GM23248 (cell line): ENCODE data around the gene STOX1. TPM values are rescaled to one million over a fixed set of nuclear protein-coding genes. Genes with fewer than 3 reads are reported as not detected.

Source experiments
- DNase-seq: peaks from one replicate; pipeline ENCODE4 v3.0.0-alpha.2; 2015
- H2AFZ ChIP-seq: fragments of 200-600 bp; sonication (generic); 2 replicates; pipeline ENCODE4 v1.6.1; 2016; ENCODE audit warnings: antibody characterized with exemption
- H3F3A ChIP-seq: fragments of 200-600 bp; sonication (generic); 2 replicates; pipeline ENCODE4 v1.6.1; 2016; ENCODE audit warnings: mild to moderate bottlenecking, antibody characterized with exemption, mixed run types; ENCODE audit not compliant: insufficient read depth
- H3K27ac ChIP-seq: fragments of 200-600 bp; sonication (generic); 2 replicates; pipeline ENCODE4 v1.5.1; 2016; ENCODE audit warnings: mild to moderate bottlenecking
- H3K27me3 ChIP-seq: fragments of 200-600 bp; sonication (generic); replicated peaks from 2 replicates; pipeline ENCODE4 v1.6.1; 2016; ENCODE audit warnings: mild to moderate bottlenecking; ENCODE audit not compliant: insufficient read depth
- H3K36me3 ChIP-seq: fragments of 200-600 bp; sonication (generic); 2 replicates; pipeline ENCODE4 v1.6.1; 2016; ENCODE audit warnings: low read depth, mild to moderate bottlenecking
- H3K4me1 ChIP-seq: fragments of 200-600 bp; sonication (generic); 2 replicates; pipeline ENCODE4 v1.6.1; 2016; ENCODE audit warnings: mild to moderate bottlenecking; ENCODE audit not compliant: insufficient read depth
- H3K4me2 ChIP-seq: fragments of 200-600 bp; sonication (generic); one replicate; pipeline ENCODE4 v1.6.1; 2016; ENCODE audit warnings: mild to moderate bottlenecking; ENCODE audit not compliant: unreplicated experiment
- H3K4me3 ChIP-seq: fragments of 200-600 bp; sonication (generic); 2 replicates; pipeline ENCODE4 v1.5.1; 2016; ENCODE audit warnings: mild to moderate bottlenecking
- H3K79me2 ChIP-seq: fragments of 200-600 bp; sonication (generic); 2 replicates; pipeline ENCODE4 v1.6.1; 2016; ENCODE audit warnings: mild to moderate bottlenecking; ENCODE audit not compliant: insufficient read depth
- H3K9ac ChIP-seq: fragments of 200-600 bp; sonication (generic); 2 replicates; pipeline ENCODE4 v1.6.1; 2016; ENCODE audit warnings: mild to moderate bottlenecking
- H3K9me2 ChIP-seq: fragments of 200-600 bp; sonication (generic); 2 replicates; pipeline ENCODE4 v1.6.1; 2016; ENCODE audit warnings: mixed run types, mild to moderate bottlenecking, moderate library complexity; ENCODE audit not compliant: insufficient read depth
- H3K9me3 ChIP-seq: fragments of 200-600 bp; sonication (generic); one replicate; pipeline ENCODE4 v1.6.1; 2017; ENCODE audit warnings: low read depth
- H4K20me1 ChIP-seq: fragments of 200-600 bp; sonication (generic); 2 replicates; pipeline ENCODE4 v1.6.0; 2016; ENCODE audit not compliant: insufficient read depth
- EZH2 ChIP-seq: fragments of 200-600 bp; sonication (generic); IDR thresholded peaks from 2 replicates; pipeline ENCODE4 v1.6.1; 2018; ENCODE audit warnings: antibody characterized with exemption, mild to moderate bottlenecking; ENCODE audit not compliant: insufficient read depth, poor library complexity, severe bottlenecking
- EZH2phosphoT487 ChIP-seq: fragments of 200-600 bp; sonication (generic); IDR thresholded peaks from 2 replicates; pipeline ENCODE4 v1.6.1; 2018; ENCODE audit warnings: antibody characterized with exemption, moderate library complexity, mild to moderate bottlenecking, low read depth; ENCODE audit not compliant: insufficient read depth
- WGBS, 2 experiments: methylation state at CpG; one replicate each; pipeline ENCODE4 v1.1.6; 2015 to 2017; ENCODE audit warnings: low lambda C conversion rate in 2 of 2, low coverage in 1 of 2; ENCODE audit errors: missing lambda C conversion rate in 2 of 2; 5-methylcytosine and 5-hydroxymethylcytosine counted together
- in situ Hi-C: fragments of 300-500 bp; cut with MboI; formaldehyde crosslinking; loops from 2 replicates; pipeline ENCODE4 v1.15.0; 2020
- polyA plus RNA-seq: library from polyadenylated mRNA; unstranded; fragments of >200 nt; fragmentation: Nextera tagmentation; extraction: Ambion mirVana; gene quantifications from 2 replicates; pipeline ENCODE4 v1.2.1, GENCODE V29; 2016
- total RNA-seq: library from RNA; depleted of rRNA; stranded (reverse); fragments of >200 nt; shearing (Covaris generic); gene quantifications from 2 replicates; pipeline ENCODE4 v1.2.3, GENCODE V29; 2014

Gene STOX1
- total and polyA plus RNA-seq, 2 experiments from 2014 or later: not detected

DNA sequence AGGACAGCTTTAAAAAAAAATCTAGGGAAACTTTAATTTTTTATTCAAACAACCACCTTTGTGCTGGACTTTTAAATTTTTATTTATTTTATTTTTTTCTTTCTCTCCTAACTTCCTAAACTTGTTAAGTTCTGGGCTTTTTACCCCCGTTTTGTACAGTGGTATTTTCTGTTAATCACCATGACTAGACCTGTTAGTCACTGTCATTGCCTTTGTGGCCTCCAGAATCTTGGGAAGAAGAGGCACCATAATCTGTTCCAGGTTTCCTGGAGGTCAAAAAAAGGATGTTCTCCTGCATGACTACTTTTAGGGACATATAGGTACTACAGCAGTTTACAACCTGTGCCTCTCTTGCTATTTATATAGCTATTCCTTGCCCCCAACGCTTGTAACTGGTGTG, 42.7 kb downstream of the STOX1 start:
- Histone ChIP-seq H3F3A (peaks cover 10% of the 10 kb centered on the region), H3K4me3 (no peak overlapping the region), H3K9me2 (no peaks in the 10 kb centered on the region), H3K9ac (no peak overlapping the region), H3K79me2 (no peaks in the 10 kb centered on the region), H3K36me3 (no peaks in the 10 kb centered on the region), H4K20me1 (no peaks in the 10 kb centered on the region), H3K9me3 (no peaks in the 10 kb centered on the region), H3K4me1 (peaks cover 24% of the 10 kb centered on the region; the same call in 1 of the 2 replicates), H2AFZ (no peak overlapping the region), H3K27me3 (no peaks in the 10 kb centered on the region), H3K4me2 (no peak overlapping the region), H3K27ac (no peak overlapping the region)
- TF ChIP-seq EZH2 (no peak), EZH2phosphoT487 (no peak)
- DNase-seq: peak; percentile 41
- in situ Hi-C loops: no loop called here
- WGBS, 2 experiments: 47 to 51% methylated on average over 2 of the region's 2 CpGs

- Histone ChIP-seq H3K4me1 (peaks cover 24% of the 10 kb centered on the region; the same call in 1 of the 2 replicates), H3K9me3 (no peaks in the 10 kb centered on the region), H3K9ac (no peak overlapping the region), H3K27ac (no peak overlapping the region), H3K79me2 (no peaks in the 10 kb centered on the region), H3K27me3 (no peaks in the 10 kb centered on the region), H3K4me2 (no peak overlapping the region), H3K36me3 (no peaks in the 10 kb centered on the region), H3F3A (peaks cover 10% of the 10 kb centered on the region), H2AFZ (0 out of 2 replicates have a peak overlapping the region, but pooled peaks have one; percentile 21), H3K4me3 (no peak overlapping the region), H4K20me1 (no peaks in the 10 kb centered on the region), H3K9me2 (no peaks in the 10 kb centered on the region)
- TF ChIP-seq EZH2phosphoT487 (no peak), EZH2 (no peak)
- in situ Hi-C loops: no loop called here
- no peak for DNase-seq
- WGBS, 2 experiments: 31 to 32% methylated on average over 3 of the region's 3 CpGs
Observed at GRCh38 chr10:68870545-68871104, 43.3 kb downstream of the STOX1 start.

DNA sequence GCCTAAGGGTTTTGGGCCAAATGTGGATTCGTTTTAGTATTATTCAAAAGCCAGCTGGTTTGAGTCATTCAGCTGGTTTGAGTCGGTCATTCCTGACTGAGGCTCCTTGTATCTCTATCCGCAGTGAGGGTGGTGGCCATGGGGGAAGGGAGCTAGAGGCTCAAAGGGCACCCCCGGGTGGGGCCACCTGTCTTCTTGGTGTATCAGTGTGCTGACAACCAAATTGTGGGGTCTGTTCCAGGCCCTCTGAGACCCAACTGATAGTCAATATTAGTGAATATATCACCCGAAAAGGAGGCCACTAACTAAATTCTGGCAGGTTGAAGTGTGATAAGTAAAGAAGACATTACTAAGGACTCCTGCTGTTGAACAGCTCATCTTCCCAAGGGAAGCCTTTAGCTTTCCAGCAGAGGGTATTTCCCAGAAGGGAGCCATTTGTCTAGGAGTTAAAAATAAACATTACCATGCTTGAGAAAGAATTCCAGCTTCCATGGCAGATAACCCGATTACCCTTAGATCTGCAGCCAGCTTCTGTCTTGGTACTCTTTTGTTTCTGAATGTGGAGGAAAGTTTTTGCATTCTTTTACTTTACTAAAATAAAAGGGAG, 43.9 kb downstream of the STOX1 start:
- Histone ChIP-seq H3K9me3 (no peaks in the 10 kb centered on the region), H4K20me1 (no peaks in the 10 kb centered on the region), H3K79me2 (no peaks in the 10 kb centered on the region), H3F3A (peaks cover 10% of the 10 kb centered on the region), H3K27ac (no peak overlapping the region; the same call in 1 of the 2 replicates), H3K4me3 (no peak overlapping the region), H3K36me3 (no peaks in the 10 kb centered on the region), H3K27me3 (no peaks in the 10 kb centered on the region), H3K4me2 (no peak overlapping the region), H3K9me2 (no peaks in the 10 kb centered on the region), H2AFZ (0 out of 2 replicates have a peak overlapping the region, but pooled peaks have one; percentile 21), H3K4me1 (peaks cover 24% of the 10 kb centered on the region; the same call in 1 of the 2 replicates), H3K9ac (no peak overlapping the region)
- WGBS, 2 experiments: 43 to 48% methylated on average over 6 of the region's 6 CpGs
- TF ChIP-seq EZH2phosphoT487: no peak
- TF ChIP-seq EZH2: no peak
- peak; percentile 59 for DNase-seq
- in situ Hi-C loops: no loop called here

- Histone ChIP-seq H2AFZ (0 out of 2 replicates have a peak overlapping the region, but pooled peaks have one; percentile 21), H3K9ac (no peak overlapping the region), H3K4me2 (no peak overlapping the region)
Observed at GRCh38 chr10:68871731-68872342, 44.5 kb downstream of the STOX1 start.

More at GRCh38 chr10:68871731-68872342, 44.5 kb downstream of the STOX1 start:
- H3K36me3 ChIP-seq: no peaks in the 10 kb centered on the region
- no peaks in the 10 kb centered on the region for H3K9me3 ChIP-seq
- H3K4me3 ChIP-seq: no peak overlapping the region
- TF ChIP-seq EZH2phosphoT487 (no peak), EZH2 (no peak)
- H3K4me1 ChIP-seq: peaks cover 24% of the 10 kb centered on the region; the same call in 1 of the 2 replicates
- H3K27me3 ChIP-seq: no peaks in the 10 kb centered on the region
- peaks cover 10% of the 10 kb centered on the region for H3F3A ChIP-seq
- H4K20me1 ChIP-seq: no peaks in the 10 kb centered on the region
- 47 to 50% methylated on average over 5 of the region's 5 CpGs for WGBS, 2 experiments
- H3K27ac ChIP-seq: no peak overlapping the region
- in situ Hi-C loops: no loop called here
- peak; percentile 36 for DNase-seq
- H3K9me2 ChIP-seq: no peaks in the 10 kb centered on the region
- H3K79me2 ChIP-seq: no peaks in the 10 kb centered on the region
